ENCODE results near the gene APCDD1.

DNA sequence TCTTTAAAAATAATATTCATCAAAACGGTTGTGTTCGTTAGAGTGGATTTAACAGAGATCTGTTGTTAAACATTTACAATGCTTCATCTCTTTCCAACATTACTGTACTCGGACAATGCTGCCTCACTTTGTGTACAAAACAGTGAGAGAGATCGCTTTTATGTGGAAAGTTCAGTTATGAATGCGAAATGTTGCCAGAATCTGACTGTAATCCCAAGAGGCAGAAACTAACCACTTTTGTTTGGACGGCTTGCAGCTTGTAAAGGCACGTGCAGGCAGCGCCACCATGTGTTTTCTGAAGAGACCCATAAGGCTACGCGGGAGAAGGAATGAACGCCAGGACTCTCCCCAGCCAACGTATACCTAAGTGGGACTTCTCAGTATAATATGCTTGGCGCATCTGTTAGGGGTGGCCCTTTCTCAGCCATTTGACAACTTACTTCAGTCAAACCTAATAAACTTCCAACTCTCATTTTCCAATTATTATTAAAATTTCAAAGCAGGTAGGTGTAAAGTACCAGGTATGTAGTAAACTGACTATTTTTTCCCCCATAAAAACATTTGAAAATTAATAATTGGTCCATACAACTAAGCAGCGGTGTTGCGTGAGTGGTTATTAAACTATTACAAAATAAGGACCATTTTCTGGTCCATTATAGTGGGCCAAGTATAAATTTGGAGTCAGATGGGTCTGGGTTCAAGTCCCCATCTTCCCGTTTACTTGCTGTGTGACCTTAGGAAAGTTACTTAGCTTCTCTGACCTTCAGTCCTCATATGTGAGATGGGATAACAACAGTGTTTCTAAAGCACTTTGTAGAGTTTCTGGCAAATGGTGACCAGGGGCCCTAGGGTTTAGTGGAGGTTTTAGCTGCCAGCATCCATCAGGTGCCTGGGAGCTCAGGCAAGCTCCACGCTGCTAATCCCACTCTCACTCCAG, 65.8 kb downstream of the APCDD1 start:
- TF ChIP-seq, protein P1, sequence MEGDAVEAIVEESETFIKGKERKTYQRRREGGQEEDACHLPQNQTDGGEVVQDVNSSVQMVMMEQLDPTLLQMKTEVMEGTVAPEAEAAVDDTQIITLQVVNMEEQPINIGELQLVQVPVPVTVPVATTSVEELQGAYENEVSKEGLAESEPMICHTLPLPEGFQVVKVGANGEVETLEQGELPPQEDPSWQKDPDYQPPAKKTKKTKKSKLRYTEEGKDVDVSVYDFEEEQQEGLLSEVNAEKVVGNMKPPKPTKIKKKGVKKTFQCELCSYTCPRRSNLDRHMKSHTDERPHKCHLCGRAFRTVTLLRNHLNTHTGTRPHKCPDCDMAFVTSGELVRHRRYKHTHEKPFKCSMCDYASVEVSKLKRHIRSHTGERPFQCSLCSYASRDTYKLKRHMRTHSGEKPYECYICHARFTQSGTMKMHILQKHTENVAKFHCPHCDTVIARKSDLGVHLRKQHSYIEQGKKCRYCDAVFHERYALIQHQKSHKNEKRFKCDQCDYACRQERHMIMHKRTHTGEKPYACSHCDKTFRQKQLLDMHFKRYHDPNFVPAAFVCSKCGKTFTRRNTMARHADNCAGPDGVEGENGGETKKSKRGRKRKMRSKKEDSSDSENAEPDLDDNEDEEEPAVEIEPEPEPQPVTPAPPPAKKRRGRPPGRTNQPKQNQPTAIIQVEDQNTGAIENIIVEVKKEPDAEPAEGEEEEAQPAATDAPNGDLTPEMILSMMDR (conservative IDR thresholded peaks at IDR 0.05; ENCODE audit: low read depth, low read length) = peak; percentile 94
- TF ChIP-seq EZH2 (IDR thresholded peaks at IDR 0.05; ENCODE audit: borderline replicate concordance, low read depth, low read length, poor library complexity, severe bottlenecking) = no peak
